SU-DHL-6 (cell line): ENCODE measurements around the gene PIK3CD.

ENCODE experiments used
- H2AFZ ChIP-seq: fragments of 200-600 bp; sonication (generic); 2 replicates; pipeline ENCODE4 v1.6.1; 2014; ENCODE audit warnings: low read depth, mild to moderate bottlenecking, moderate library complexity, mixed read lengths, antibody characterized with exemption, low read length; ENCODE audit not compliant: severe bottlenecking
- H3F3A ChIP-seq: fragments of 200-600 bp; shearing (Covaris generic); 2 replicates; pipeline ENCODE4 v1.6.0; 2016; ENCODE audit warnings: antibody characterized with exemption, mild to moderate bottlenecking; ENCODE audit not compliant: insufficient read depth
- H3K27ac ChIP-seq: fragments of 200-600 bp; sonication (generic); 2 replicates; pipeline ENCODE4 v1.5.1; 2016; ENCODE audit warnings: low read depth, mild to moderate bottlenecking, low read length, moderate library complexity, mixed read lengths
- H3K27me3 ChIP-seq: fragments of 200-600 bp; sonication (generic), shearing (Covaris generic); 2 replicates; pipeline ENCODE4 v1.6.0; 2014; ENCODE audit warnings: mild to moderate bottlenecking, low read length
- H3K36me3 ChIP-seq: fragments of 200-600 bp; sonication (generic); 2 replicates; pipeline ENCODE4 v1.6.1; 2014; ENCODE audit warnings: mild to moderate bottlenecking, low read length, mixed read lengths
- H3K4me2 ChIP-seq: fragments of 300-600, 200-600 bp; shearing (Covaris generic), sonication (generic); 2 replicates; pipeline ENCODE4 v1.6.0; 2014; ENCODE audit warnings: low read length, low read depth, mild to moderate bottlenecking; ENCODE audit not compliant: poor library complexity, severe bottlenecking
- H3K4me3 ChIP-seq: fragments of 200-600 bp; sonication (generic); 2 replicates; pipeline ENCODE4 v1.5.1; 2014; ENCODE audit warnings: antibody characterized with exemption, low read length, mild to moderate bottlenecking, mixed read lengths; ENCODE audit not compliant: insufficient read depth, poor library complexity, severe bottlenecking
- H3K79me2 ChIP-seq: fragments of 200-600 bp; sonication (generic); 2 replicates; pipeline ENCODE4 v1.6.1; 2014; ENCODE audit warnings: mild to moderate bottlenecking, low read length, moderate library complexity; ENCODE audit not compliant: insufficient read depth
- H3K9ac ChIP-seq: fragments of 200-600 bp; sonication (generic); 2 replicates; pipeline ENCODE4 v1.7.0; 2014; ENCODE audit warnings: mild to moderate bottlenecking, low read length
- H3K9me2 ChIP-seq: fragments of 200-600 bp; sonication (generic); replicated peaks from 2 replicates; pipeline ENCODE4 v1.6.1; 2014; ENCODE audit warnings: low read length; ENCODE audit not compliant: insufficient read depth
- H3K9me3 ChIP-seq: fragments of 200-600 bp; sonication (generic); 2 replicates; pipeline ENCODE4 v1.6.1; 2014; ENCODE audit warnings: low read length, mixed read lengths; ENCODE audit not compliant: insufficient read depth
- H4K20me1 ChIP-seq: fragments of 200-600 bp; sonication (generic); 2 replicates; pipeline ENCODE4 v1.6.1; 2014; ENCODE audit warnings: low read depth, mild to moderate bottlenecking, antibody characterized with exemption, low read length, moderate library complexity, mixed read lengths
- CTCF ChIP-seq: fragments of 200-600 bp; sonication (generic); IDR thresholded peaks from one replicate; pipeline ENCODE4 v1.5.1; 2017; ENCODE audit warnings: antibody characterized with exemption, mild to moderate bottlenecking, low read length, moderate library complexity; ENCODE audit not compliant: insufficient read depth, poor library complexity, severe bottlenecking
- EZH2phosphoT487 ChIP-seq: fragments of 200-600 bp; sonication (generic), shearing (Covaris generic); conservative IDR thresholded peaks from 2 replicates; pipeline ENCODE4 v1.6.1; 2018; ENCODE audit warnings: mild to moderate bottlenecking, antibody characterized with exemption, low read length, moderate library complexity, mixed read lengths

The PIK3CD gene

GRCh38 chr1:9766759-9767442, 115.4 kb downstream of the PIK3CD start:
- no peak overlapping the region for H2AFZ ChIP-seq
- H3K4me2 ChIP-seq = no peak overlapping the region
- H3K27ac ChIP-seq = no peak overlapping the region; the same call in 1 of the 2 replicates
- peaks cover 88% of the 10 kb centered on the region for H3K79me2 ChIP-seq
- H4K20me1 ChIP-seq = peaks cover 10% of the 10 kb centered on the region
- H3K9ac ChIP-seq = no peak overlapping the region
- H3K9me2 ChIP-seq = no peaks in the 10 kb centered on the region
- no peaks in the 10 kb centered on the region for H3K9me3 ChIP-seq
- no peaks in the 10 kb centered on the region for H3K27me3 ChIP-seq
- H3F3A ChIP-seq = peaks cover 16% of the 10 kb centered on the region
- H3K36me3 ChIP-seq = peaks cover 7% of the 10 kb centered on the region; the same call in 1 of the 2 replicates
- no peak for TF ChIP-seq EZH2phosphoT487
- TF ChIP-seq CTCF = no peak
- no peak overlapping the region for H3K4me3 ChIP-seq

DNA sequence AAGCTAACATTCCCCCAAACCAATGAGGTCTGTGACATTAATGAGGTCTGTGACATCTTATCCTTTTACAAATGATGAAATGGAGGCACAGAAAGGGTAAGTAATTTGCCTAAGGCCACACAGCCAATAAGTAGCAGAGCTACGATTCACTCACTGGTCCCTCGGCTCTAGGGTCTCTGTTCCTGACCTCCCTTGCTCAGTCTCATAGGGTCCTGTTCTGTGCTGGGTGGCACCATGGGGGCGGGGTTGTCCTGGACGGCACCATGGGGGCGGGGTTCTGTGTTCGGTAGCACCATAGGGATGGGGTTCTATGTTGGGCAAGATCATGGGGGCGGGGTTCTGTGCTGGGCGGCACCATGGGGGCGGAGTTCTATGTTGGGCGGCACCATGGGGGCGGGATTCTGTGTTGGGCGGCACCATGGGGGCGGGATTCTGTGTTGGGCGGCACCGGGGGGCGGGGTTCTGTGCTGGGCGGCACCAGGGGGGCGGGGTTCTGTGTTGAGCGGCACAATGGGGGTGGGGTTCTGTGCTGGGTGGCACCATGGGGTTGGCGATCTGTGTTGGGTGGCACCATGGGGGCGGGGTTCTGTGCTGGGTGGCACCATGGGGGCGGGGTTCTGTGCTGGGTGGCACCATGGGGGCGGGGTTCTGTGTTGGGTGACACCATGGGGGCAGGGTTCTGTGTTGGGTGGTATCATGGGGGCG, 116.6 kb downstream of the PIK3CD start:
- Histone ChIP-seq H3K79me2 (peaks cover 89% of the 10 kb centered on the region), H3K27ac (0 out of 2 replicates have a peak overlapping the region, but pooled peaks have one; percentile 28), H3K9ac (no peak overlapping the region), H3K4me2 (no peak overlapping the region), H3K9me3 (no peaks in the 10 kb centered on the region), H3F3A (peaks cover 16% of the 10 kb centered on the region), H2AFZ (no peak overlapping the region), H3K4me3 (no peak overlapping the region), H3K27me3 (no peaks in the 10 kb centered on the region), H4K20me1 (peaks cover 10% of the 10 kb centered on the region), H3K9me2 (no peaks in the 10 kb centered on the region), H3K36me3 (peaks cover 15% of the 10 kb centered on the region; the same call in 1 of the 2 replicates)
- no peak for TF ChIP-seq EZH2phosphoT487
- TF ChIP-seq CTCF = no peak

GRCh38 chr1:9768983-9769382, 117.5 kb downstream of the PIK3CD start:
- Histone ChIP-seq H3K9me2 (no peaks in the 10 kb centered on the region), H3K27ac (peak overlapping the region; percentile 32), H3K79me2 (peaks cover 89% of the 10 kb centered on the region), H3F3A (peaks cover 16% of the 10 kb centered on the region), H2AFZ (no peak overlapping the region), H3K4me2 (no peak overlapping the region), H3K9ac (no peak overlapping the region), H4K20me1 (peaks cover 10% of the 10 kb centered on the region), H3K27me3 (no peaks in the 10 kb centered on the region), H3K4me3 (no peak overlapping the region), H3K36me3 (peaks cover 19% of the 10 kb centered on the region; the same call in 1 of the 2 replicates), H3K9me3 (no peaks in the 10 kb centered on the region)
- TF ChIP-seq CTCF (no peak), EZH2phosphoT487 (no peak)
